ENCODE results near the gene NDC1.

The NDC1 gene

DNA sequence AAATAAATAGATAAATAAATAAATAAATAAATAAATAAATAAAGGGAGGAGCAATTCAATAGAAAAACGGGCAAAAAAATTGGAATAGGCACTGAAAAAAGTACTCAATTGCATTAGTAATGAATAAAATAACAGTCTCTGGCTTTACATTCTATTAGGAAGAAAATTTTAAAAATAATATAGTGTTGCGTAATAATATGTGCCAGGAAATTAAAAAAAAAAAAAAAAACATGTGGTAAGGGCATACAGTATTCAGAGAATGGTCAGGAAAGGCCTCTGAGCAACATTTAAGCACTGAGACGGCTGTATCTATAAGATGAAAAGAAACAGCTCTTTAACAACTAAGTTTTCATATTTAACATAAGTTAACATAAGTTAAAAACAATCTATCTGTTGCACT is 50.4 kb downstream of the NDC1 start:
- Histone ChIP-seq H3K36me3 (ENCODE audit: control insufficient read depth, insufficient read depth, low read length) (peaks cover 1% of the 10 kb centered on the region), H3K27me3 (replicated peaks; ENCODE audit: control insufficient read depth, insufficient read depth, low read length) (no peaks in the 10 kb centered on the region), H3K4me3 (replicated peaks; ENCODE audit: low read depth, low read length) (no peak overlapping the region)
- TF ChIP-seq, protein P1, sequence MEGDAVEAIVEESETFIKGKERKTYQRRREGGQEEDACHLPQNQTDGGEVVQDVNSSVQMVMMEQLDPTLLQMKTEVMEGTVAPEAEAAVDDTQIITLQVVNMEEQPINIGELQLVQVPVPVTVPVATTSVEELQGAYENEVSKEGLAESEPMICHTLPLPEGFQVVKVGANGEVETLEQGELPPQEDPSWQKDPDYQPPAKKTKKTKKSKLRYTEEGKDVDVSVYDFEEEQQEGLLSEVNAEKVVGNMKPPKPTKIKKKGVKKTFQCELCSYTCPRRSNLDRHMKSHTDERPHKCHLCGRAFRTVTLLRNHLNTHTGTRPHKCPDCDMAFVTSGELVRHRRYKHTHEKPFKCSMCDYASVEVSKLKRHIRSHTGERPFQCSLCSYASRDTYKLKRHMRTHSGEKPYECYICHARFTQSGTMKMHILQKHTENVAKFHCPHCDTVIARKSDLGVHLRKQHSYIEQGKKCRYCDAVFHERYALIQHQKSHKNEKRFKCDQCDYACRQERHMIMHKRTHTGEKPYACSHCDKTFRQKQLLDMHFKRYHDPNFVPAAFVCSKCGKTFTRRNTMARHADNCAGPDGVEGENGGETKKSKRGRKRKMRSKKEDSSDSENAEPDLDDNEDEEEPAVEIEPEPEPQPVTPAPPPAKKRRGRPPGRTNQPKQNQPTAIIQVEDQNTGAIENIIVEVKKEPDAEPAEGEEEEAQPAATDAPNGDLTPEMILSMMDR (IDR thresholded peaks at IDR 0.05; ENCODE audit: insufficient read depth, low read length, poor library complexity, severe bottlenecking), result no peak
- DNase-seq (ENCODE audit: extremely low read depth, insufficient read length), result no peak

DNA sequence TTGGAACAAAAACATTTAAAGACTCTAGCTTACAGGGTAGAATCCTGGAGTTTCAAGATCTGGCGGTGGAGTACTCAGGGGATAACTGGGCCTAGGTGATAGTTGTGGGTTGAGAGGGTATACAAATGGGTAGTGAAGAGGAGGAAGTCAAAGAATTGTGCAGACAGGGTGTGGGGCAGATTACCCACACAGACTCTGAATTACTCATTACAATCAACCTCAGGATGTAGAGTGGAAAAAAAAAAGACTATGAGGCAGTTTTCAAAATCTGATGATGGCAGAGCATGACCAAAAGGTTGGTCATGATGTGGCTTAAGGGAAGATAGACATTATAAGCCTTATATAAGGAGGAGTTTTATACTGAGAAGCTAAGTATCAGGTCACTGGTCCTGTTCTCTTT is 55.0 kb downstream of the NDC1 start:
- TF ChIP-seq, protein P1 (IDR thresholded peaks at IDR 0.05; ENCODE audit: insufficient read depth, low read length, poor library complexity, severe bottlenecking), result no peak
- peaks cover 1% of the 10 kb centered on the region for H3K36me3 ChIP-seq (ENCODE audit: control insufficient read depth, insufficient read depth, low read length)
- H3K4me3 ChIP-seq (replicated peaks; ENCODE audit: low read depth, low read length), result no peak overlapping the region
- H3K27me3 ChIP-seq (replicated peaks; ENCODE audit: control insufficient read depth, insufficient read depth, low read length), result no peaks in the 10 kb centered on the region
- DNase-seq (ENCODE audit: extremely low read depth, insufficient read length), result no peak

DNA sequence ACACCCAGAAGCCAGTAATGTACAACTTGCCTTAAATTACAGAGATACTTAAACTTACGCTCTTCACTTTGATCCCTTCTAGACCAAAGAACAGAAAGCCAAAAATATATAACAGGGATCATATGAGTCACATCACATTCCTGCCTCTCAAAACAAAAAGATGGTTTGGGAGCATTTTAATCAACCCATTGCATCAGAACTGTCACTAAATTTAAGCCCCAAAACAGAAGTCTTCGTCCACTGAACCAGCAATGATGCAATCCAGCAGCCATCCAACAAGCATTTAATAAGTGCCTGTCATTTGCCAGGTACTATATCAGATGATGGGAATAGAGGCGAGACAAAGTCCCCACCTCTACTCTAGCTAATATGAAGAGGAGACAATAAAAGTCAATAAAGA is 56.4 kb downstream of the NDC1 start:
- Histone ChIP-seq H3K36me3 (ENCODE audit: control insufficient read depth, insufficient read depth, low read length) (peaks cover 2% of the 10 kb centered on the region), H3K4me3 (replicated peaks; ENCODE audit: low read depth, low read length) (no peak overlapping the region), H3K27me3 (replicated peaks; ENCODE audit: control insufficient read depth, insufficient read depth, low read length) (no peaks in the 10 kb centered on the region)
- no peak for DNase-seq (ENCODE audit: extremely low read depth, insufficient read length)
- TF ChIP-seq, protein P1 (IDR thresholded peaks at IDR 0.05; ENCODE audit: insufficient read depth, low read length, poor library complexity, severe bottlenecking), result no peak

DNA sequence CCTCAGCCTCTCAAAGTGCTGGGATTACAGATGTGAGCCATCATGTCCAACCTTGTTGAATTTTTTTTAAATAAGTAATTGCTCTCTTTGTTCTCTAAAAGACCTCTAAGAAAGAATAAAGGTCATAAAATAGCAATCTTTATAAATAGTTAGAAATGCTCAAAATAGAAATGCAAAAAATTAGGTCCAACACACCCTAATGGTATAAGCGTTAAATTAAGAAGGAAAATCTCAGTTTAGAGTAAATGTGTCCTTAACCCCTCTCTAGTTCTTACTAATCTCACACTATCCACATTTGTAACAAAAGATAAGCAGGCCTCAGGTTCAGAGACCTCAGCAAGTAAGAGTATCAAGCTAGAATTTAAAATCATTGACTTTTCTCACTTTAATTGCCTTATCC is 60.8 kb downstream of the NDC1 start:
- no peak overlapping the region for H3K4me3 ChIP-seq (replicated peaks; ENCODE audit: low read depth, low read length)
- TF ChIP-seq, protein P1 (IDR thresholded peaks at IDR 0.05; ENCODE audit: insufficient read depth, low read length, poor library complexity, severe bottlenecking), result no peak
- H3K27me3 ChIP-seq (replicated peaks; ENCODE audit: control insufficient read depth, insufficient read depth, low read length), result no peaks in the 10 kb centered on the region
- DNase-seq (ENCODE audit: extremely low read depth, insufficient read length), result no peak
- peaks cover 1% of the 10 kb centered on the region for H3K36me3 ChIP-seq (ENCODE audit: control insufficient read depth, insufficient read depth, low read length)

DNA sequence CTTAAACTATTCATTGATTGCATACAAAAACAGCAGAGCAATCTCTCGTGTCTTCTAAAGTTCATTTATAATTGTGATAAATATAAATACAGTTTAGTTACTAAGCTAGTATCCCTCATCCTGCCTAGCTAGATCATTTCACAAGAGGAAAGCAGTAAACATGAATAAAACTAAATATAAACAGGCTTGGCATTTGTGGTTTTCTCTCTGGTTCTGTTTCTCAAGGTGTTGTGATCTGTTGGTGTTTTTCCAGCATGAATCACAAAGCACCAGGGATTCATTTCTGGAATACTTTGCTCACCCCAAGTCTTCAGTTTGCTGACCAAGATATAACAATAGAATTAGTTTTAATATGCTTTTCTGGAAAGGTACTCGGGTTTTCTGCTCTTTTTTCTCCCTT is 66.4 kb downstream of the NDC1 start:
- no peak for DNase-seq (ENCODE audit: extremely low read depth, insufficient read length)
- no peaks in the 10 kb centered on the region; the same call in 1 of the 2 replicates for H3K36me3 ChIP-seq (ENCODE audit: control insufficient read depth, insufficient read depth, low read length)
- TF ChIP-seq, protein P1 (IDR thresholded peaks at IDR 0.05; ENCODE audit: insufficient read depth, low read length, poor library complexity, severe bottlenecking), result no peak
- no peaks in the 10 kb centered on the region for H3K27me3 ChIP-seq (replicated peaks; ENCODE audit: control insufficient read depth, insufficient read depth, low read length)
- H3K4me3 ChIP-seq (replicated peaks; ENCODE audit: low read depth, low read length), result no peak overlapping the region

DNA sequence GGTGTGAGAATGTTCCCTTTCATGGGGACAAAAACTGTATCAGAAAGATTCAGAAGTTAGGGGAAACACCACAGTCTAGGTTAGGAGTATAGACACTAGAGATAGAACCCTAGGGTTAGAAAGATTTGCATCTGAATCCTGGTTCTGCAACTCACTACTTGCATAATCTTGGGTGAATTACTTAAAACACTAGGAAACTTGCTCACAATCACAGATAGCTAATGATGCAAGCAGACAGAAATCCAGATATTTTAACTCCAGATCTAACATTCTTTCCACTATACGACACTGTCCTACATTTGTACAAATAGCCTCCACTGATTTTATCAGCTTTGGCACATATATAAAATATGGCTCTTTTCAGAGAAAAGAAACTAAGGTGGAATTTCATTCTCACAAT is 68.3 kb downstream of the NDC1 start:
- TF ChIP-seq, protein P1 (IDR thresholded peaks at IDR 0.05; ENCODE audit: insufficient read depth, low read length, poor library complexity, severe bottlenecking), result no peak
- no peak overlapping the region for H3K4me3 ChIP-seq (replicated peaks; ENCODE audit: low read depth, low read length)
- DNase-seq (ENCODE audit: extremely low read depth, insufficient read length), result no peak
- H3K27me3 ChIP-seq (replicated peaks; ENCODE audit: control insufficient read depth, insufficient read depth, low read length), result no peaks in the 10 kb centered on the region
- H3K36me3 ChIP-seq (ENCODE audit: control insufficient read depth, insufficient read depth, low read length), result no peaks in the 10 kb centered on the region; the same call in 1 of the 2 replicates
